ENCODE results near the gene GSPT1.

GSPT1 gene

DNA sequence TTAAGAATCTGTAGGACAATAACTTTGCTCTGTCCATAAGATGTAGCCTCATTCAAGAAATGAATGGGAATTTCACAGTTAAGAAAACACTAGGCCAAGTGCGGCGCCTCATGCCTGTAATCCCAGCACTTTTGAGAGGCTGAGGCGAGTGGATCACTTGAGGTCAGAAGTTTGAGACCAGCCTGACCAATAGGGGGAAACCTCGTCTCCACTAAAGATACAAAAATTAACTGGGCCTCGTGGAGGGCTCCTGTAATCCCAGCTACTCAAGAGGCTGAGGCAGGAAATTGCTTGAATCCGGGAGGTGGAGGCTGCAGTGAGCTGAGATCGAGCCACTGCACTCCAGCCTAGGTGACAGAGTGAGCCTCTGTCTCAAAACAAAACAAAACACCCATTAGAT lies 44.6 kb downstream of the GSPT1 start:
- DNase-seq (ENCODE audit: low read depth): peak; percentile 37
- TF ChIP-seq, protein P1, sequence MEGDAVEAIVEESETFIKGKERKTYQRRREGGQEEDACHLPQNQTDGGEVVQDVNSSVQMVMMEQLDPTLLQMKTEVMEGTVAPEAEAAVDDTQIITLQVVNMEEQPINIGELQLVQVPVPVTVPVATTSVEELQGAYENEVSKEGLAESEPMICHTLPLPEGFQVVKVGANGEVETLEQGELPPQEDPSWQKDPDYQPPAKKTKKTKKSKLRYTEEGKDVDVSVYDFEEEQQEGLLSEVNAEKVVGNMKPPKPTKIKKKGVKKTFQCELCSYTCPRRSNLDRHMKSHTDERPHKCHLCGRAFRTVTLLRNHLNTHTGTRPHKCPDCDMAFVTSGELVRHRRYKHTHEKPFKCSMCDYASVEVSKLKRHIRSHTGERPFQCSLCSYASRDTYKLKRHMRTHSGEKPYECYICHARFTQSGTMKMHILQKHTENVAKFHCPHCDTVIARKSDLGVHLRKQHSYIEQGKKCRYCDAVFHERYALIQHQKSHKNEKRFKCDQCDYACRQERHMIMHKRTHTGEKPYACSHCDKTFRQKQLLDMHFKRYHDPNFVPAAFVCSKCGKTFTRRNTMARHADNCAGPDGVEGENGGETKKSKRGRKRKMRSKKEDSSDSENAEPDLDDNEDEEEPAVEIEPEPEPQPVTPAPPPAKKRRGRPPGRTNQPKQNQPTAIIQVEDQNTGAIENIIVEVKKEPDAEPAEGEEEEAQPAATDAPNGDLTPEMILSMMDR (IDR thresholded peaks at IDR 0.05; ENCODE audit: low read length, missing control alignments): peak; percentile 8
- no peak overlapping the region for H3K4me3 ChIP-seq (replicated peaks; ENCODE audit: low read depth, low read length)

DNA sequence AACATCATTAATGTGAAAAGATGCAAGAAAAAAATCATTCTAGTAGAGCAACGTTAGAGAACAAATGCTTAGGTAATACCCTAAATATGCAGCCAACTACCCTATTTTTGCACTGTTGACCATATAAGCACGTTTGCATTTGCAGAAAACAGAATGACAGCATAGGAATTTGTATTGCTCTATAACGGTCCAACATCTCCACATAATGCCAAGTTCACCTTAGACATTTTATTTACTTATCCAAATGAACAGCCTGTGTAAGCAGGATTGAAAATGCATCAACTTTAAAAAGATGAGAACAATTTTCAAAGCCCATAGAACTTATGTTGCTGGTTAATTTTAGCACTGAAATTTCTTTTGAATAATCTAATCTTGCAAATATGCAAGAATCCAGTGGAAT lies 45.4 kb downstream of the GSPT1 start:
- no peak overlapping the region for H3K4me3 ChIP-seq (replicated peaks; ENCODE audit: low read depth, low read length)
- TF ChIP-seq, protein P1 (IDR thresholded peaks at IDR 0.05; ENCODE audit: low read length, missing control alignments): no peak
- peak; percentile 8 for DNase-seq (ENCODE audit: low read depth)

DNA sequence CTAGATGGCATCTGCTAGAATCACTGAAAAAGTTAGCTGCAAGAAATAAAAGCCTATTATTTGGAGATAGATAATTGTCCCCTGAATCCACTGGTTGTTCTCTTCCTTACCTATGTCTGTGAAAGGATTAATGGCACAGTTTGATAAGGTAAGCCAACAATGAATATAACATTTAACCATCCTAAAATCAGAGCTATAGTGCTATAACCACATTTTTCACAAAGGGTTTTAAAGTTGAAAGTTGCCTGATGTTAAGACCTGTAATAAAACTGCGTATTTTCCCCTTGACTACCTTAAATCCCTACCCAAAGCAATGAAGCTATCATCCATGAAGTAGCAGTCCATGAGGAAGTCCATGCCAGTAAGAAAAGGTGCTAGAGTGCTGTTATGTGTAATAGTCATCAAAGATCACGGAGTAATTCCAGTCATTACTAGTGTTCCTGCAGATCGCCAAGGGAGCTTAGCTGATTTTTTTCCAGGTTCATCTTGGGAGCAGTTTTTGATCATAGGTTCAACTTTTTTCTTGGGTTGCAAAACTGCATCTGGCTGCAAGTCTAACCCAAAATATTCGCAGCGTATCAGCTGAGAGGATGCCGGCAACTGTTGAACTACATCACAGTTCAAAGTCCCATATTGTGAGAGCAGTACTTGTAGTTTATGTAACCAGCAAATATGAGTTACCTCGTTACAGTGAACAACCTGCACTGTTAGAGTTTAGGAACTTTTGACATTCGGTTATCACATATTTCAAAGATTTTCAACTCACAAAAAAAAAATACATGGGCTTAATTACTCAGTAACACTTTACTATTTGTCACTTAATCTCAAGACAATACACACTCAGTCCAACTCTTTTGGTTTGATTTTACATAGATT lies 46.2 kb downstream of the GSPT1 start:
- H3K4me3 ChIP-seq (replicated peaks; ENCODE audit: low read depth, low read length): no peak overlapping the region
- DNase-seq (ENCODE audit: low read depth): no peak
- TF ChIP-seq, protein P1 (IDR thresholded peaks at IDR 0.05; ENCODE audit: low read length, missing control alignments): no peak

DNA sequence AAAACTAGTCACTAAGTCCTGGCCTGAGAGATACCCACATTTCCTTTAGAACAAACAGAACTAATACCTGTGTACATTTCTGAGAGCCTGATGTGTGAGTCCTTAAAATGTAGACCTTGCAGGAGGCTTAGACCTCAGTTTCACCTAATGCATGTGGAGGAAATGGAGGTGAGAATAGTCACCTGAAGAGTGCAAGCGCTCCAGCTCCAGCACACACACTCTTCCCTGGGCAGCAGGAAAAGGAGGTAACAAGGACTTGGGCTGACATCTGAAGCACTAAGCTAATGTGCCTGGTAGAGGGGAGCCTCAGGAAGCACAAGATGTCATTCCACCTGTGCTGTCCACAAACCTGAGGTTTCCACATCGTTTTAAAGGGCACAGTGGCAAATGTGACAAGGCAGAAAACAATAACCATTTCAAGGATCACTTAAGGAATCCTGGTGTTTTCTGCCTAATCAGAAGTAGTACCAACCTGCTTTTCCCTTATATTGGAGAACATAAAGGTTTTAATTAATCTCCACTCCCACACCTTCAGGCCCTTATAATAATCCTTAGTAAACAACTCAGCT lies 47.3 kb downstream of the GSPT1 start:
- no peak overlapping the region for H3K4me3 ChIP-seq (replicated peaks; ENCODE audit: low read depth, low read length)
- TF ChIP-seq, protein P1 (IDR thresholded peaks at IDR 0.05; ENCODE audit: low read length, missing control alignments): no peak
- no peak for DNase-seq (ENCODE audit: low read depth)

DNA sequence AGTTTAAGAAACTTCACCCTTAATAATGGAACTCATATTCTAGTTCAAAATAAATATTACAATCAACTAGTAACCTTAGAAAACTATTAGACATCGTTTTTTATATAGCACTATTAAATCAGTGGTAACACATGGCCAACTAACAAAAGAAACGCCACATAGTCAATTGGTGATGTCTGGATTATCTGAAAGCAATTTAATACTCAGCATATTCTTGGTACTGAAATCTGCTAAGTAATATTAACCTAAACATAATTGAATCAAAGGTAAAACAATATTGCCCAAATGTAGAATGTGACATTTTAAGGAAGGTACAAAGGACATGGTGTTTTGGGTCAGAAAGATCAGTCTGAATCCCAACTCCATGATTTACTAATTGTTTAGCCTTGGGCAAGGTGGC lies 53.3 kb downstream of the GSPT1 start:
- no peak overlapping the region for H3K4me3 ChIP-seq (replicated peaks; ENCODE audit: low read depth, low read length)
- TF ChIP-seq, protein P1 (IDR thresholded peaks at IDR 0.05; ENCODE audit: low read length, missing control alignments): no peak
- DNase-seq (ENCODE audit: low read depth): no peak

DNA sequence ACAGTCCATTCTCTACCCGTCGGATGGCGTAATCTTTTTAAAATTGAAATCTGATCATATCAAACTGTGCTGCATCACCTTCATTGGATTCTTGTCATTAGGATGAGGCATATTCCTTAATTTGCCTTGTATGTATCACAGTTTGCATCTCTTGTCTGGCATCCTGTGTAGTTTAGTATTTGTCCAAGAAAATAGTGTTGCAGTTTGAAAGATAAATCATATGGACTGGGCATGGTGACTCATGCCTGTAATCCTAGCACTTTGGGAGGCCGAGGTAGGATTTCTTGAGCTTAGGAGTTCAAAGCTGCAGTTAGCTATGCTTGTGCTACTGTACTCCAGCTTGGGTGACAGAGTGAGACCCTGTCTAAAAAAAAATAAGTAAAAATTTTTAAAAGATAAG lies 58.6 kb downstream of the GSPT1 start:
- DNase-seq (ENCODE audit: low read depth): peak; percentile 11
- no peak overlapping the region for H3K4me3 ChIP-seq (replicated peaks; ENCODE audit: low read depth, low read length)
- TF ChIP-seq, protein P1 (IDR thresholded peaks at IDR 0.05; ENCODE audit: low read length, missing control alignments): no peak
